HepG2 (cell line): Measurements from ENCODE around the gene CSNK2A2. TPM values are rescaled to one million over a fixed set of nuclear protein-coding genes. Genes with fewer than 3 reads are reported as not detected.

Source experiments
- ATAC-seq: fragments of 200-7000 bp; cut with Tn5 transposase; 3 replicates; pipeline ENCODE4 v1.9.1; 2020; ENCODE audit warnings: mild to moderate bottlenecking, moderate library complexity
- BruUV-seq: library from RNA; stranded (reverse); fragments of 400-500 nt; replicated peaks from 2 replicates; lab custom pipeline; 2021; lab: Mats Ljungman, UMichigan
- CTCF ChIA-PET: fragments of 300-600 bp; formaldehyde crosslinking; extraction: SDS; loops from one replicate; lab custom pipeline; 2021; ENCODE audit warnings: low total read pairs, inconsistent platforms, low intra/inter-chr PET ratio; lab: Yijun Ruan, JAX
- POLR2A ChIA-PET: fragments of 350-600 bp; sonication (Branson Sonifier 250); formaldehyde crosslinking; loops from one replicate; lab custom pipeline; 2020; ENCODE audit warnings: antibody characterized with exemption, inconsistent platforms; lab: Yijun Ruan, JAX
- DNase-seq: peaks from one replicate; pipeline ENCODE4 v3.0.0-alpha.2; 2015; ENCODE audit warnings: low spot score
- FAIRE-seq: peaks from 3 replicates; lab custom pipeline; 2011; peaks lifted over from hg19 to GRCh38; lab: Jason Lieb, UNC
- H2AFZ ChIP-seq: one replicate; pipeline ENCODE4 v1.6.1; 2011; ENCODE audit warnings: low read length, inconsistent platforms
- H3K27ac ChIP-seq: fragments of 300-600 bp; 3 replicates; pipeline ENCODE4 v1.8.0; 2011; ENCODE audit warnings: mixed run types, mild to moderate bottlenecking, mixed read lengths, low read length, inconsistent platforms; ENCODE audit not compliant: insufficient read depth; ENCODE audit errors: extremely low read length
- H3K27me3 ChIP-seq, 2 experiments: fragments of 200-600 bp in 1 of 2; 2 replicates in 1 of 2; 3 replicates in 1 of 2; pipeline versions ENCODE4 v1.6.0 to v1.8.0; 2011; ENCODE audit warnings: low read length in 2 of 2, mild to moderate bottlenecking in 2 of 2, moderate library complexity in 2 of 2, inconsistent platforms in 1 of 2; ENCODE audit not compliant: insufficient read depth in 2 of 2, control insufficient read depth in 1 of 2
- H3K36me3 ChIP-seq, 2 experiments: fragments of 200-600 bp in 1 of 2; replicated peaks in 1 of 2; 2 replicates in 1 of 2; 3 replicates in 1 of 2; pipeline versions ENCODE4 v1.5.1 to v1.8.0; 2011; ENCODE audit warnings: low read length in 2 of 2, inconsistent platforms in 1 of 2; ENCODE audit not compliant: insufficient read depth in 2 of 2, control insufficient read depth in 1 of 2
- H3K4me1 ChIP-seq: 2 replicates; pipeline ENCODE4 v1.5.1; 2012; ENCODE audit warnings: low read length, inconsistent platforms; ENCODE audit not compliant: insufficient read depth
- H3K4me2 ChIP-seq: 2 replicates; pipeline ENCODE4 v1.6.0; 2011; ENCODE audit warnings: low read depth, low read length, inconsistent platforms
- H3K4me3 ChIP-seq, 3 experiments: fragments of 200-600 bp in 1 of 3; sonication (generic), shearing (Covaris generic) in 1 of 3; replicated peaks in 1 of 3; 2 replicates each; pipeline ENCODE4 v1.5.1; 2011 to 2016; ENCODE audit warnings: low read length in 3 of 3, inconsistent platforms in 2 of 3, low read depth in 2 of 3, mild to moderate bottlenecking in 2 of 3, control low read depth in 1 of 3, mixed read lengths in 1 of 3; ENCODE audit not compliant: insufficient read depth in 1 of 3
- H3K79me2 ChIP-seq: one replicate; pipeline ENCODE4 v1.6.1; 2011; ENCODE audit warnings: low read length, inconsistent platforms; ENCODE audit not compliant: insufficient read depth
- H3K9ac ChIP-seq: 2 replicates; pipeline ENCODE4 v1.6.0; 2011; ENCODE audit warnings: mild to moderate bottlenecking, low read depth, low read length, inconsistent platforms; ENCODE audit not compliant: insufficient read depth
- H3K9me3 ChIP-seq: 2 replicates; pipeline ENCODE4 v1.5.1; 2012; ENCODE audit warnings: mild to moderate bottlenecking, low read length
- H4K20me1 ChIP-seq: 2 replicates; pipeline ENCODE4 v1.6.0; 2011; ENCODE audit warnings: inconsistent platforms, mild to moderate bottlenecking, low read length, moderate library complexity; ENCODE audit not compliant: insufficient read depth
- AGO2 ChIP-seq: fragments of 200-400 bp; formaldehyde crosslinking; optimal IDR thresholded peaks from 2 replicates; pipeline ENCODE3; 2017; ENCODE audit warnings: mild to moderate bottlenecking, low read depth, low read length, moderate library complexity
- POLR2G ChIP-seq: fragments of 200-400 bp; formaldehyde crosslinking; IDR thresholded peaks from 2 replicates; pipeline ENCODE4 v1.6.1; 2018; ENCODE audit warnings: mild to moderate bottlenecking, low read depth, low read length, moderate library complexity
- SALL1 ChIP-seq: sonication (generic); formaldehyde crosslinking; IDR thresholded peaks from 2 replicates; pipeline ENCODE4 v1.8.0; 2022; ENCODE audit warnings: mild to moderate bottlenecking, missing genetic modification reagents
- TRAFD1 ChIP-seq: sonication (generic); formaldehyde crosslinking; IDR thresholded peaks from 2 replicates; pipeline ENCODE4 v1.5.1; 2020; ENCODE audit warnings: missing genetic modification reagents, mild to moderate bottlenecking, borderline replicate concordance
- XRCC5 ChIP-seq: fragments of 200-400 bp; formaldehyde crosslinking; optimal IDR thresholded peaks from 2 replicates; pipeline ENCODE3; 2017; ENCODE audit warnings: mild to moderate bottlenecking, low read length
- ZC3H13 ChIP-seq: sonication (generic); formaldehyde crosslinking; IDR thresholded peaks from 2 replicates; pipeline ENCODE4 v1.8.1; 2023; ENCODE audit warnings: mild to moderate bottlenecking, missing genetic modification reagents, moderate library complexity
- ZNF414 ChIP-seq: sonication (generic); formaldehyde crosslinking; IDR thresholded peaks from 2 replicates; pipeline ENCODE4 v1.5.0; 2020; ENCODE audit warnings: missing genetic modification reagents
- ZNF567 ChIP-seq: sonication (generic); formaldehyde crosslinking; IDR thresholded peaks from 2 replicates; pipeline ENCODE4 v1.8.1; 2023; ENCODE audit warnings: mild to moderate bottlenecking, missing genetic modification reagents, borderline replicate concordance
- ZNF720 ChIP-seq: sonication (generic); formaldehyde crosslinking; IDR thresholded peaks from 2 replicates; pipeline ENCODE4 v1.4.0; 2020; ENCODE audit warnings: missing genetic modification reagents
- ZNF891 ChIP-seq: sonication (generic); formaldehyde crosslinking; IDR thresholded peaks from 2 replicates; pipeline ENCODE4 v1.5.0; 2020; ENCODE audit warnings: mild to moderate bottlenecking, missing genetic modification reagents
- WGBS: methylation state at CpG from one replicate; pipeline ENCODE4 v1.1.6; 2017; ENCODE audit warnings: low lambda C conversion rate; 5-methylcytosine and 5-hydroxymethylcytosine counted together
- in situ Hi-C: cut with HindIII; loops from 2 replicates; pipeline ENCODE4 v1.10.0; 2017; ENCODE audit warnings: low pct_unique_long_range_greater_than_20kb; ENCODE audit not compliant: extremely low pct_ligation_motif_present
- intact Hi-C: fragments of 100-400 bp; cut with micrococcal nuclease; formaldehyde crosslinking; loops from one replicate; pipeline ENCODE4 v1.10.0; 2022; ENCODE audit not compliant: unreplicated experiment
- polyA plus RNA-seq, 8 experiments: library from polyadenylated mRNA; depleted of rRNA in 3 of 8; stranded (reverse) in 7 of 8; unstranded in 1 of 8; fragments of >200 nt; fragmentation: Illumina TruSeq in 4 of 8; extraction: Trizol in 4 of 8; gene quantifications; 2 replicates each; pipeline versions ENCODE4 v1.2.1 to v1.2.3, GENCODE V29; 2011 to 2016; ENCODE audit warnings: low read depth in 4 of 8, missing spikeins in 1 of 8, mixed read lengths in 1 of 8; ENCODE audit not compliant: insufficient read depth in 1 of 8
- total RNA-seq, 5 experiments: library from RNA; depleted of rRNA; stranded (reverse); fragments of >200 nt; fragmentation: Illumina TruSeq; extraction: Trizol; gene quantifications; 2 replicates each; pipeline ENCODE4 v1.2.3, GENCODE V29; 2016; ENCODE audit warnings: low read depth in 1 of 5
- TF ChIP-seq, protein P1 (sequence below): sonication (generic); formaldehyde crosslinking; conservative IDR thresholded peaks from 2 replicates; pipeline ENCODE4 v1.8.1; 2023; ENCODE audit warnings: missing genetic modification reagents

Gene CSNK2A2
- total and polyA plus RNA-seq, 2 of the 13 experiments (the other 11 are each of a cell fraction or from before 2014, with no cell fraction given): 46.4 to 56.9 TPM

GRCh38 chr16:58158725-58159124, 39.2 kb downstream of the CSNK2A2 start (continued):
- TF ChIP-seq TRAFD1 (CRISPR knock-in tag) (no peak), ZNF414 (CRISPR knock-in tag) (no peak), ZNF720 (no peak)

GRCh38 chr16:58157951-58158540, 39.9 kb downstream of the CSNK2A2 start:
- ChIA-PET POLR2A (interaction anchor here (1.1 kb wide), 1 partner anchor 133 kb away, joined by 3 read pairs; no protein-coding TSS in a partner anchor), CTCF (no interaction called here)
- no peaks in the 10 kb centered on the region for H4K20me1 ChIP-seq
- H3K4me1 ChIP-seq: no peaks in the 10 kb centered on the region
- no peaks in the 10 kb centered on the region for H3K79me2 ChIP-seq
- BruUV-seq: no TSS peak
- 88% methylated on average over 28 of the region's 29 CpGs for WGBS
- TF ChIP-seq POLR2G: peak; percentile 37
- peak; percentile 28 for TF ChIP-seq AGO2
- peak; percentile 53; the same call in 1 of the 2 replicates for TF ChIP-seq ZC3H13 (CRISPR knock-in tag)
- no peak for TF ChIP-seq ZNF567 (CRISPR knock-in tag)
- TF ChIP-seq ZNF891 (CRISPR knock-in tag): 0 out of 2 replicates have a peak, but pooled peaks have one; percentile 23
- TF ChIP-seq SALL1 (CRISPR knock-in tag): 0 out of 2 replicates have a peak, but pooled peaks have one; percentile 25
- TF ChIP-seq XRCC5: no peak
- TF ChIP-seq, protein P1, sequence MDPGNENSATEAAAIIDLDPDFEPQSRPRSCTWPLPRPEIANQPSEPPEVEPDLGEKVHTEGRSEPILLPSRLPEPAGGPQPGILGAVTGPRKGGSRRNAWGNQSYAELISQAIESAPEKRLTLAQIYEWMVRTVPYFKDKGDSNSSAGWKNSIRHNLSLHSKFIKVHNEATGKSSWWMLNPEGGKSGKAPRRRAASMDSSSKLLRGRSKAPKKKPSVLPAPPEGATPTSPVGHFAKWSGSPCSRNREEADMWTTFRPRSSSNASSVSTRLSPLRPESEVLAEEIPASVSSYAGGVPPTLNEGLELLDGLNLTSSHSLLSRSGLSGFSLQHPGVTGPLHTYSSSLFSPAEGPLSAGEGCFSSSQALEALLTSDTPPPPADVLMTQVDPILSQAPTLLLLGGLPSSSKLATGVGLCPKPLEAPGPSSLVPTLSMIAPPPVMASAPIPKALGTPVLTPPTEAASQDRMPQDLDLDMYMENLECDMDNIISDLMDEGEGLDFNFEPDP (CRISPR knock-in tag): no peak
- TF ChIP-seq, all 625 proteins: peak for 5
- peak; percentile 12 for ATAC-seq
- H3K27ac ChIP-seq: no peak overlapping the region
- in situ Hi-C loops: no loop called here
- no peak overlapping the region for H3K9ac ChIP-seq
- peaks cover 10 to 30% of the 10 kb centered on the region in 2 experiments; a peak in 4 of 5 replicates for H3K36me3 ChIP-seq
- H3K4me2 ChIP-seq: no peak overlapping the region
- no peaks in the 10 kb centered on the region for H3K27me3 ChIP-seq
- intact Hi-C loops: no loop called here
- no peak for DNase-seq
- H2AFZ ChIP-seq: no peak overlapping the region
- H3K9me3 ChIP-seq: no peaks in the 10 kb centered on the region
- no peak for FAIRE-seq
- no peak overlapping the region for H3K4me3 ChIP-seq
